NCI-H345 (cell line): ENCODE measurements around the gene PDSS2.
"Not testable (repeated sequence)": the region's sequence is repeated elsewhere in the genome, so short reads cannot be mapped to it uniquely, and the experiment has no call there.

Source experiments
- DNase-seq: peaks from one replicate; lab custom pipeline; 2025; lab: John Stamatoyannopoulos, UW

PDSS2 gene

DNA sequence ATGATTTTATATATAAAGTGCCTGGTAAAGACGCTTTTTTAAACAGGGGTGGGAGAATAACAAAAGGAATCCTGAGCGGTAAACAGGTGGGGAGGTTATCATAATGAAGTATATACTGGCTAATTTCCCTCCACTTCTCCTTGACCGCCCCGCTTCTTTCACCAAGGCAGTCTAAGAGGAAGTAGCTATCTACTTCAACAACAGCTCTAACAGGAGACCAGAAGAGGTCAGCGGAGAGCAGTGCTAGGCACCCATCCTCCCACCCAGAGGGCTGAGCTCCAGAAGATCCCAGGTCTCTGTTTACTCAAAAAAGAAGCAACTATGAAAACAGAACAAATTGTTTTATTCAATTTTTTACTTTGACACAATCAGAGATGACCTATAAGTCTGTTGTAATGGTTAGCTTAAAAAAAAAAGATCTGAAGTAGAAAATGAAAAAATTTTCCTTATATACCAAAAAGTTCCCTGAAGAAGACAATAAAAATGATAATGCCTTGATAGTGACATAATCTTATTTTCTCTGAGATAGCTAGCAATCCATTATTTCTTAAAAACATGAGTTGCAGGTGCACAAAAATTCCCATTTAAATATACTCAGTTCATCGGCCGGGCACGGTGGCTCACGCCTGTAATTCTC lies 141.1 kb downstream of the PDSS2 start:
- DNase-seq = peak; percentile 59

GRCh38 chr6:107315114-107315513 lies 144.2 kb downstream of the PDSS2 start:
- no peak for DNase-seq

GRCh38 chr6:107314531-107314939 lies 144.8 kb downstream of the PDSS2 start:
- DNase-seq = no peak

- no peak for DNase-seq
Measured at GRCh38 chr6:107313776-107314175, 145.6 kb downstream of the PDSS2 start.

DNA sequence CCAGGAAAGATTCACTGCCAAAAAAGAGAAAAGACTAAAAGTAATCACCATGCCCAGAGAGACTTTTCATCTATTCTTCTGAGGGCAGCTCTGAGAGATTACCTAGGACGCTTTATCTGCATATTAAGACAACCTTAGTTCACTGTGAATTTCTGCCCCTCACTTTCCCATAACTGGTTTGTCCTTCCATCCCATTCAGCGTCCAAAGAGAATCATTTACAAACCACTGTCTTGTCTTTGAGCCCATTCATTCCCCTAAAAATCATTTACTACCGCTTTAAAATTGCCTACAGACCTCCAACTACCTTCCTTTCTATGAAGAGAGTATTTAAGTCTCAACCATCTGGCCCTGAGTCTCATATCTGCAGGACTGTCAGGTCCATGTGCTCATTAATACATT lies 149.0 kb downstream of the PDSS2 start:
- DNase-seq = no peak

- no peak for DNase-seq
Measured at GRCh38 chr6:107308677-107309076, 150.7 kb downstream of the PDSS2 start.

DNA sequence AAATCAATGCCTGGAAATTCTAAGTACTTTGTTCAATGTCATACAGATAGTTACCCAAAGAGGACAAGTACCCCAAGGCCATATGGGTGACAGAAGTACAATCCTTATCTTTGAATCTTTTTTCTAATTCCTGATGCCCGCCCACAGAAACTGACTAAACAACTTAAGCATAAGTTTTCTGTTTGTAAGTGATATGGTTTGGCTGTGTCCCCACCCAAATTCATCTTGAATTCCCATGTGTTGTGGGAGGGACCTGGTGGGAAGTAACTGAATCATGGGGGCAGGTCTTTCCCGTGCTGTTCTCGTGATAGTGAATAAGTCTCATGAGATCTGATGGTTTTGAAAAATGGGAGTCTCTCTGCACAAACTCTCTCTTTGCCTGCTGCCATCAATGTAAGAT lies 153.4 kb downstream of the PDSS2 start:
- not testable (repeated sequence) for DNase-seq

GRCh38 chr6:107305391-107305790 lies 154.0 kb downstream of the PDSS2 start:
- no peak for DNase-seq

GRCh38 chr6:107304421-107305025 lies 154.8 kb downstream of the PDSS2 start:
- DNase-seq = no peak

DNA sequence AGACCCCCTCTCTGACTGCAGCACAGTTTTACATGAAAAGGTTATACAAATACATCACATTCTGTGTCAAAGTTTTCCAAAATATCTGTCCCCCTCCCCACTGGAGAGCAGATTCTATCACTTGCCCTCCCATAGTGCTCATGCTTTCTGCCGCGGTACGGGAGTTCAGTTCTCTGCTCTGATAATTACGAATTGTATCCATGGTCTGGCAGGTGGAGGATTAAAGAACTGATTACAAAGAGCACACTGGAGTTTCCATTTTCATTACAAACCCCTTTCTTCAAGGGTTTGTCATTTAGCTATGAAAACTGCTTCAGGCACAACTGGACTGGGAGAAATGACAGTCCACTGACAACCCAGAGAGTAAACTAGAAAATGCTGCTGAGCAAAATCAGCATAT lies 166.0 kb downstream of the PDSS2 start:
- DNase-seq = no peak

- no peak for DNase-seq
Measured at GRCh38 chr6:107292715-107293271, 166.6 kb downstream of the PDSS2 start.

- no peak for DNase-seq
Measured at GRCh38 chr6:107290491-107290890, 168.9 kb downstream of the PDSS2 start.

DNA sequence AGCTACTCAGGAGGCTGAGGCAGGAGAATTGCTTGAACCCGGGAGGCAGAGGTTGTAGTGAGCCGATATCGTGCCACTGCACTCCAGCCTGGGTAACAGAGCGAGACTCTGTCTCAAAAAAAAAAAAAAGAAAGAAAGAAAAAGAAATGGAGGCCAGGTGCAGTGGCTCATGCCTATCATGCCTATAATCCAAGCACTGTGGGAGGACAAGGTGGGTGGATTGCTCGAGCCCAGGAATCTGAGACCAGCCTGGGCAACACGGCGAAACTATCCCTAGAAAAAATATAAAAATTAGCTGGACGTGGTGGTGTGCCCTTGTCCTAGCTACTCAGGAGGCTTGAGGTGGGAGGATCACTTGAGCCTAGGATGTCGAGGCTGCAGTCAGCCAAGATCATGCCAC lies 170.1 kb downstream of the PDSS2 start:
- not testable (repeated sequence) for DNase-seq

DNA sequence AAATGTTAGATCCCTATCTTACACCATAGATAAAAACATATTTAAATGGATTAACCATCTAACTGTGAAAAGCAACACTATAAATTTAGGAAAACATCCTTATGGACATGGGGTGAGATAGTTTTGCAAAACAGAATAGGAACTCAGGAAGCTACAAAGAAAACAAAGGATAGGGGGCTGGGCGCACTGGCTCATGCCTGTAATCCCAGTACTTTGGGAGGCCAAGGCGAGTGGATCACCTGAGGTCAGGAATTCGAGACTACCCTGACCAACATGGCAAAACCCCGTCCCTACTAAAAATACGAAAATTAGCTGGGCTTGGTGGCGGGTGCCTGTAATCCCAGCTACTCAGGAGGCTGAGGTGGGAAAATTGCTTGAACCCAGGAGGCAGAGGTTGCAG lies 173.7 kb downstream of the PDSS2 start:
- DNase-seq = not testable (repeated sequence)

DNA sequence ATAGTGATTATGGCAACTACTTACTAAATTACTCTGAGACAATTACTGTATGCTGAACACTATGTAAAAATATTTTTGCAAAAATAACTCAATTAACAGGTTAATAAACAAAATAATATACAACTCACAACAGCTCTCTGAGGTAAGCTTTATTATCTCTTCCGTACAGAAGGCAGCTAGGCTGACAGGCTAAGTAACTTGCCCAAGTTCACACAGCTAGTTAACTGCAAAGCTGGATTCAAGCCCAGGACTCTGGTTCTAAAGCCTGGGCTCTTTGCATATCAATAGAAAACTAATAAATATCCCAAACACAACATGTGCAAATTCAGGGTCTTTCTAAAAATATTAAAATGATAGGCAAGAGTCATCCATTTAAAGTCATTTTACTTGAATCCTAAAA lies 174.6 kb downstream of the PDSS2 start:
- no peak for DNase-seq

DNA sequence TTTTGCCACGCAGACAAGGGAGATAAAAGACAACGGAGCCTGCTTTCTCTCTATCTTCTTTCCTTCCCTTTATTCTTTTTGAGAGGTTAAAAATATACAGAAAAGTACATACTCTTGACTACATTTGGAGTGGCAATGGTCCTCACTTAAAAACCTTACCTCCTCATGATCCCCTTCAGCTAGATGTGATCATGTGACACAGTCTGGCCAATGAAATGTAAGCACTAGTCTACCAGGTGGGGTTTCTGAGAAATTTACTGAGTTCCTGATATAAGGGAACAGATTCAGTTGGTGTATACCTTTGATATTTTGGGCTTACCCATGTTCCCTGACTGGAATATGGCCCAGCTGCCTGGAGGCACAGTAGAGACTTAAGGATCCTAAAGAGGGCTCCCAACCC lies 178.6 kb downstream of the PDSS2 start:
- DNase-seq = no peak

- not testable (repeated sequence) for DNase-seq
Measured at GRCh38 chr6:107280001-107280400, 179.4 kb downstream of the PDSS2 start.

DNA sequence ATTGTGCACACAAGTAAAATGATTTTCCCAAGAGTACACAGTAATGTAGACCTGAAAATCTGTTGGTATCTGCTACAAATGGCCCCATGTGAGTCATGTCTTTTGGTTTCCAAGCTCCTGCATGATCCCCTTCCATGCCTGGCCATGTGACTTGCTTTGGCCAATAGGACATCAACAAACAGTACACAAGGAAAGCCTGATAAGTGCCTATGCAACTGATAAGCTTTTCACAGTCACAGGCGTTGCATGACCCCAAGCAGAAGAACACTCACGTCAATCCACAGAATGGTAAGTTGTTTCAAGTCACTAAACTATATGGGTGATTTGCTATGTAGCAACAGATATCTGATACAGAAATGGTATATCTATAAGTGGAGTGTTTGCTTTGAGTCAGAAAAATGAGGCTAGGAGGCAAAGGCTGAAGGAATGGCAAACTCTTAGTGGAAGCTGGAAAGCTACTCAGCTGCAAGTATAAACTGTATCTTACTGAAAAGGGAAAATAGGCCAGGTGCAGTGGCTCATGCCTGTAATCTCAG lies 184.0 kb downstream of the PDSS2 start:
- DNase-seq = no peak

DNA sequence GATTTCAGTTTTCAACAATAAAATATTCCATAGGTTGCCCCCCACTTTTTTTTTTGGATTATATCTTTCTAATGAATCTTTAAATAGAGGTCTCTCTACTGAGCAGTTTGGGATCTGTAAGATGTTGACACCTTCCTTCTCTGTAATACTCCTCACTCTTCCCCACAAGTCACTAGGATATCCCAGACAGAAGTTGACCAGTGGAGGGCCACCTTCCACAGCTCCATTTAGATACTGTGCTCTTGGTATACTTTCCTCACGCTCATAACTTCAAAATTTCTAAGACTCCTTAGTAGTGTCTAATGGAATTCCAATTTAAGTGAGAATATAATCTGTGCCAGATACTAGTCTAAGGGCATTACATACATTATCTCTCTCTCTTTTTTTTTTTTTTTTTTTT lies 185.1 kb downstream of the PDSS2 start:
- DNase-seq = no peak

- DNase-seq = no peak
Measured at GRCh38 chr6:107272246-107272645, 187.1 kb downstream of the PDSS2 start.

GRCh38 chr6:107271208-107271790 lies 188.1 kb downstream of the PDSS2 start:
- DNase-seq = no peak

- no peak for DNase-seq
Measured at GRCh38 chr6:107267634-107268033, 191.7 kb downstream of the PDSS2 start.

GRCh38 chr6:107267006-107267405 lies 192.4 kb downstream of the PDSS2 start:
- DNase-seq = no peak
